Endodermal cell (in vitro differentiated cells): Measurements from ENCODE around the gene KRT74. TPM values are rescaled to one million over a fixed set of nuclear protein-coding genes. Genes with fewer than 3 reads are reported as not detected.
A peak's percentile ranks its signal among the peaks of the same experiment; 100 is the strongest.

Experiments
- DNase-seq: peaks from one replicate; pipeline ENCODE4 v3.0.0-alpha.2; 2017
- H3K27ac ChIP-seq: 2 replicates; pipeline ENCODE4 v1.5.1; 2013; ENCODE audit warnings: mild to moderate bottlenecking, low read depth, low read length, moderate library complexity
- H3K27me3 ChIP-seq: 2 replicates; pipeline ENCODE4 v1.6.1; 2013; ENCODE audit warnings: mild to moderate bottlenecking, low read length, moderate library complexity; ENCODE audit not compliant: insufficient read depth, control insufficient read depth, poor library complexity, severe bottlenecking
- H3K36me3 ChIP-seq: 2 replicates; pipeline ENCODE4 v1.7.0; 2013; ENCODE audit warnings: mild to moderate bottlenecking, low read length, moderate library complexity; ENCODE audit not compliant: control insufficient read depth, insufficient read depth
- H3K4me1 ChIP-seq: one replicate; pipeline ENCODE4 v1.7.0; 2013; ENCODE audit warnings: low read length; ENCODE audit not compliant: control insufficient read depth, insufficient read depth
- H3K4me3 ChIP-seq: 2 replicates; pipeline ENCODE4 v1.5.1; 2013; ENCODE audit warnings: mild to moderate bottlenecking, low read length, moderate library complexity
- H3K9ac ChIP-seq: 2 replicates; pipeline ENCODE4 v1.6.1; 2013; ENCODE audit warnings: mild to moderate bottlenecking, low read length, moderate library complexity; ENCODE audit not compliant: poor library complexity, severe bottlenecking; ENCODE audit errors: extremely low read depth
- H3K9me3 ChIP-seq: 2 replicates; pipeline ENCODE4 v1.6.1; 2013; ENCODE audit warnings: mild to moderate bottlenecking, low read length, moderate library complexity; ENCODE audit not compliant: control insufficient read depth
- H3K27ac Mint-ChIP-seq: 2 replicates; pipeline ENCODE4 v1.8.0; 2020; ENCODE audit warnings: mixed read lengths
- H3K27me3 Mint-ChIP-seq: 2 replicates; pipeline ENCODE4 v1.8.0; 2021; ENCODE audit warnings: mild to moderate bottlenecking, mixed read lengths; ENCODE audit not compliant: insufficient read depth
- H3K36me3 Mint-ChIP-seq: 2 replicates; pipeline ENCODE4 v1.8.0; 2020; ENCODE audit warnings: low read depth, mixed read lengths
- H3K4me1 Mint-ChIP-seq: 2 replicates; pipeline ENCODE4 v1.8.0; 2020; ENCODE audit warnings: mixed read lengths
- H3K4me3 Mint-ChIP-seq: 2 replicates; pipeline ENCODE4 v1.8.0; 2020; ENCODE audit warnings: mild to moderate bottlenecking, moderate library complexity, mixed read lengths
- H3K9me3 Mint-ChIP-seq: 2 replicates; pipeline ENCODE4 v1.8.0; 2020; ENCODE audit warnings: mild to moderate bottlenecking, mixed read lengths
- WGBS, 2 experiments: methylation state at CpG; one replicate each; pipeline versions ENCODE4 v1.1.5 to v1.1.7; 2013; ENCODE audit warnings: missing lambda C conversion rate in 2 of 2, mixed read lengths in 1 of 2; ENCODE audit not compliant: insufficient coverage in 1 of 2, insufficient read length in 1 of 2; 5-methylcytosine and 5-hydroxymethylcytosine counted together
- total RNA-seq, 2 donors: library from RNA; stranded (reverse); fragmentation: NEBNext Ultra II Directional in 1 of 2; extraction: Animal tissue kit (Norgen Biotek cat#: 25700) in 1 of 2; gene quantifications; 2 replicates in 1 of 2; 3 replicates in 1 of 2; pipeline ENCODE4 v1.2.1, GENCODE V29; 2021
- TF ChIP-seq, protein P1 (sequence below): fragments of 200-600 bp; sonication (generic); conservative IDR thresholded peaks from 2 replicates; pipeline ENCODE4 v1.5.0; 2021; ENCODE audit warnings: antibody characterized with exemption, mild to moderate bottlenecking

Gene KRT74
- total RNA-seq, 2 donors from 2014 or later: not detected

DNA sequence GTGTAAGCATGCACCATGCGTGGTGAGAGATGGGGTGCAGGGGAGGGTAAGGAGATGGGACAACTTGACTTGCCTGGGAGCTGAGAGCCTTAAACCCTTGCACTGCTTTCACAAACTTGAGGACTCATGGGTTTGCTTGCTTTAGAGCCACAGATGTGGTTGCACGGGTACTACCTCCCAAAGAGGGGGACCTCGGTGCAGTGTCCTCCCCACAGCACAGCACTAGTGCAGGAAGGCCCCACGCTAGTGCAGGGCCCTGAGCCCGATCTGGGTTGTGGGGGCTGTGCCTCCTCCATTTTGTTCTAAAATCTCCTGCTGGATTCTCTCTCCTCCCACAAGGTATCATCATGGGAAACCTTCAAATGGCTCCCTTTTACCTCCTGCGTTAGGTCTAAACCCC, 16.4 kb upstream of the KRT74 start:
- no peak overlapping the region for H3K4me3 ChIP-seq
- no peaks in the 10 kb centered on the region for H3K36me3 ChIP-seq
- no peaks in the 10 kb centered on the region for H3K36me3 Mint-ChIP-seq
- WGBS, 2 experiments: 88 to 91% methylated on average over 4 to 6 of the region's 6 CpGs
- peaks cover 37% of the 10 kb centered on the region for H3K27me3 Mint-ChIP-seq
- no peak for DNase-seq
- TF ChIP-seq, protein P1, sequence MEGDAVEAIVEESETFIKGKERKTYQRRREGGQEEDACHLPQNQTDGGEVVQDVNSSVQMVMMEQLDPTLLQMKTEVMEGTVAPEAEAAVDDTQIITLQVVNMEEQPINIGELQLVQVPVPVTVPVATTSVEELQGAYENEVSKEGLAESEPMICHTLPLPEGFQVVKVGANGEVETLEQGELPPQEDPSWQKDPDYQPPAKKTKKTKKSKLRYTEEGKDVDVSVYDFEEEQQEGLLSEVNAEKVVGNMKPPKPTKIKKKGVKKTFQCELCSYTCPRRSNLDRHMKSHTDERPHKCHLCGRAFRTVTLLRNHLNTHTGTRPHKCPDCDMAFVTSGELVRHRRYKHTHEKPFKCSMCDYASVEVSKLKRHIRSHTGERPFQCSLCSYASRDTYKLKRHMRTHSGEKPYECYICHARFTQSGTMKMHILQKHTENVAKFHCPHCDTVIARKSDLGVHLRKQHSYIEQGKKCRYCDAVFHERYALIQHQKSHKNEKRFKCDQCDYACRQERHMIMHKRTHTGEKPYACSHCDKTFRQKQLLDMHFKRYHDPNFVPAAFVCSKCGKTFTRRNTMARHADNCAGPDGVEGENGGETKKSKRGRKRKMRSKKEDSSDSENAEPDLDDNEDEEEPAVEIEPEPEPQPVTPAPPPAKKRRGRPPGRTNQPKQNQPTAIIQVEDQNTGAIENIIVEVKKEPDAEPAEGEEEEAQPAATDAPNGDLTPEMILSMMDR: no peak
- H3K27ac ChIP-seq: no peak overlapping the region
- peaks cover 6% of the 10 kb centered on the region for H3K9me3 ChIP-seq
- H3K9me3 Mint-ChIP-seq: peaks cover 25% of the 10 kb centered on the region
- H3K4me1 ChIP-seq: no peaks in the 10 kb centered on the region
- H3K4me3 Mint-ChIP-seq: no peak overlapping the region
- H3K4me1 Mint-ChIP-seq: no peaks in the 10 kb centered on the region
- no peak overlapping the region for H3K27ac Mint-ChIP-seq
- H3K9ac ChIP-seq: no peak overlapping the region
- peaks cover 13% of the 10 kb centered on the region for H3K27me3 ChIP-seq

GRCh38 chr12:52587563-52587962, 13.9 kb upstream of the KRT74 start:
- no peak overlapping the region for H3K27ac ChIP-seq
- Mint-ChIP-seq H3K27ac (no peak overlapping the region), H3K27me3 (peaks cover 33% of the 10 kb centered on the region), H3K4me3 (no peak overlapping the region), H3K9me3 (peaks cover 22% of the 10 kb centered on the region), H3K4me1 (no peaks in the 10 kb centered on the region), H3K36me3 (no peaks in the 10 kb centered on the region)
- H3K9me3 ChIP-seq: peaks cover 6% of the 10 kb centered on the region
- no peaks in the 10 kb centered on the region for H3K27me3 ChIP-seq
- WGBS, 2 experiments: 89 to 90% methylated on average over 15 to 17 of the region's 17 CpGs
- no peaks in the 10 kb centered on the region for H3K36me3 ChIP-seq
- peak; percentile 73 for DNase-seq
- H3K4me3 ChIP-seq: no peak overlapping the region
- no peaks in the 10 kb centered on the region for H3K4me1 ChIP-seq
- H3K9ac ChIP-seq: no peak overlapping the region
- TF ChIP-seq, protein P1: peak; percentile 51

GRCh38 chr12:52585946-52586345, 12.3 kb upstream of the KRT74 start:
- peaks cover 28% of the 10 kb centered on the region for H3K27me3 Mint-ChIP-seq
- no peak overlapping the region for H3K4me3 Mint-ChIP-seq
- peaks cover 9% of the 10 kb centered on the region for H3K9me3 Mint-ChIP-seq
- no peak overlapping the region for H3K27ac ChIP-seq
- H3K4me3 ChIP-seq: no peak overlapping the region
- TF ChIP-seq, protein P1: no peak
- H3K27ac Mint-ChIP-seq: no peak overlapping the region
- no peaks in the 10 kb centered on the region for H3K36me3 Mint-ChIP-seq
- no peaks in the 10 kb centered on the region for H3K4me1 ChIP-seq
- DNase-seq: no peak
- no peak overlapping the region for H3K9ac ChIP-seq
- 83% methylated on average over 8 to 9 of the region's 9 CpGs for WGBS, 2 experiments
- H3K27me3 ChIP-seq: no peaks in the 10 kb centered on the region
- no peaks in the 10 kb centered on the region for H3K4me1 Mint-ChIP-seq
- H3K36me3 ChIP-seq: no peaks in the 10 kb centered on the region
- H3K9me3 ChIP-seq: peaks cover 5% of the 10 kb centered on the region
